IPS-15b (cell line): ENCODE data around the gene ZIC5.

Experiments
- H3K27me3 ChIP-seq: one replicate; pipeline ENCODE4 v1.6.1; 2013; ENCODE audit warnings: low read length; ENCODE audit not compliant: control insufficient read depth, insufficient read depth
- H3K36me3 ChIP-seq: one replicate; pipeline ENCODE4 v1.6.1; 2013; ENCODE audit warnings: low read length; ENCODE audit not compliant: control insufficient read depth, insufficient read depth
- H3K4me1 ChIP-seq: one replicate; pipeline ENCODE4 v1.6.1; 2013; ENCODE audit warnings: mild to moderate bottlenecking, low read length; ENCODE audit not compliant: control insufficient read depth, insufficient read depth
- H3K4me3 ChIP-seq: one replicate; pipeline ENCODE4 v1.5.1; 2013; ENCODE audit warnings: low read depth, low read length
- H3K9ac ChIP-seq: one replicate; pipeline ENCODE4 v1.6.1; 2013; ENCODE audit warnings: low read depth, mild to moderate bottlenecking, low read length
- H3K9me3 ChIP-seq: one replicate; pipeline ENCODE4 v1.6.1; 2013; ENCODE audit warnings: mild to moderate bottlenecking, low read length; ENCODE audit not compliant: control insufficient read depth, insufficient read depth

The ZIC5 gene

DNA sequence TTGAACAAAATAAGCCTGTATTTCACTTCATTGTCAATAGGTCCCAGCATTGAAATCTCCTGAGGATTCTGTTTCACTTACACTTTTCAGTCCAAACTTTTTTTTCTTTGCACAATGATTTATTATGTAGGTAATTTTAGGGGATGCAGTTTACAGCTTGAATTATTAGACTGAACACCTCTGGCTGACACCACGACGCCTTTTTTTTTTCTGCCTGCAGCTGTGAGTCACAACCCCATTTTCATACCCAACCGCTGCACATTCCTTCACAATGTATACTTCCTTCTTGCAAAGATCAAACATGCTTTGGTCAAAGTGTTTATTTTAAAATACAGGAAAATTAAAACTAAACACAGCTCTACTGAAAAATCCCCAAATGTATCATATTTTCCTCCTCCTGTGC lies 21.4 kb upstream of the ZIC5 start:
- no peaks in the 10 kb centered on the region for H3K9me3 ChIP-seq
- no peak overlapping the region for H3K4me3 ChIP-seq
- no peak overlapping the region for H3K9ac ChIP-seq
- H3K36me3 ChIP-seq: no peaks in the 10 kb centered on the region
- peaks cover 33% of the 10 kb centered on the region for H3K4me1 ChIP-seq
- peaks cover 88% of the 10 kb centered on the region for H3K27me3 ChIP-seq

DNA sequence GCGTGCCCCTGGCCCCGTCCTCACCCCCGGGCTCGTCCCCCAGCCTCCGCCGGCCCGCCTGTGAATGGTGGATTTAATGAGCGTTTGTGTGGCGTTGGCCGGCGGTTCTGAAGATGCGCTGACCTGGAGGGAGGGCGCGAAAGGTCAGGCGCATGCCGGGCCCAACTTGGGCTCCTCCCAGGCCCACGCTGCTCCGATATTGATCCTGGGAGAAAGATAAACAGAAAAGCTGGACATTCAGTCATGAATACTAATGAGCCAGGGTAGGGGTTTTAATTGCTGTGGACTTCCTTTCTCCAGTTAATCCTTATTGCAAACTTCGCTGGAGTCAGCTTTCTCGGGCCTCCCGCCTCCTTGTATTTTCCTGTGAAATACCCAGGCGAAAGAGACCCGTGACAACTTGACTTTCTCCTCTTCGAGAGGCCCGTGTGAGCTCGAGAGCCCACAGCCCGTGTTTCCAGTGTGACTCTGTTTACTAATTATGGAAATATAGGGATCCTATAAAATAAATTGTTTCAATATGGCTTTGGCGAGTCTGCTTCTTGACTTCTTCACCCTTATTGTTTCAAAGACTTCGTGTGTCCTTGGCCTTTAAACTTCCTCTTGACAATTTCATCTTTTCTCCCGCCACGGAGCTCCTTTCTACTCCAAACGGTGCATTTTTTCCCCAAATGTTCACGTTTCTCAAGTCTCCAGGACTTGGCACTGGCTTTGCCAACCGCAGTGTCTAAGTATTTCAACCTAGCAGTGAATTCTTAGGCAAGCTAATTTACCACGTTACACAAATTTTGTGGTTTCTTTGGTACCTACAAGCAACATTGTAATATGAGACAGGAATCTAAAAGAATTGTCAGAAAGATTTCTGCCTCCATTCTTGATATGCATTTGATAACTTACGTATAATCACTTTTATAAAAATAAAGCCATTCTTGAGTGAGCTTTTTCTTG lies 20.5 kb upstream of the ZIC5 start:
- Histone ChIP-seq H3K4me1 (peaks cover 37% of the 10 kb centered on the region), H3K4me3 (peak overlapping the region; percentile 75), H3K27me3 (peaks cover 96% of the 10 kb centered on the region), H3K9me3 (no peaks in the 10 kb centered on the region), H3K9ac (no peak overlapping the region), H3K36me3 (no peaks in the 10 kb centered on the region)

DNA sequence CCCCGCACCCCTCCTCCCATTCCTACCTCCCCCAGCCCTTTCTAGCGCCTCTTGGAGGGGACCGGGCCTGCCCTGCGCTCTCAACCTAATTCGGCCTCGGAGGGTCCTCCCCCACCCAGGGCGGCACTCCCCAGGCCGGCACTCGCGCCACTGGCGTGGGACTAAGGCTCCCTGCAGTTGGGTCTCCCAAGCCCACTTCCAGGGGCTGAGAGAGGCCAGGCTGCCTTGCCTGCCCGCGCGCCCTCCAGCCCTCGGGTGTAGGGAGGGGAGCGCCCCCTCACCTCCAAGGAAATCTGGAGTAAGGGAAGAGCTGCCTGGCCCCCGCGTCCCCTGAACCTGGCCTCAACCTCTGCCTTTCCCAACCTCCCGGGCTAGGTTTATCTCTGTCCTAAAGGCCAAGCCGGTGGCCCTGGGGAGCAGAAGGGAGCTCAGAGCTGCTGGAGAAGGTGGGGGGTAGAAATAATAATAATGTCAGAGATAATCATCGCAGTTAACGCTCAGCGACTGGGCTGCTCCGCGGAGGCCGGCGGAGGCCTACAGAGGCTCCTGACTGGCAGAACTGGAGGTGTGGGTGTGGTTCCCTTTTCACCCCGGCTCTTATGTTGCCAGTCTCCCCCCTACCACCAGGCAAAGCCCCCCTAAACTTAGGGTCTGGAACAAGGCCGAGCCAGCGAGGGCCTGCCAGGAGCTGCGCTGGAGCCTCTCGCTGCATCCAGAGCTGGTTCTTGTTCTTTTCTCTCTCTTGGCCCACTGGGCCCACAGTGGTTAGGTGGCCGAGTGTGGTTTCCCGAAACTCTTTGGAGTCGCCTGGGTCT lies 19.7 kb upstream of the ZIC5 start:
- H3K4me3 ChIP-seq: peak overlapping the region; percentile 75
- H3K27me3 ChIP-seq: peaks cover 100% of the 10 kb centered on the region
- no peak overlapping the region for H3K9ac ChIP-seq

DNA sequence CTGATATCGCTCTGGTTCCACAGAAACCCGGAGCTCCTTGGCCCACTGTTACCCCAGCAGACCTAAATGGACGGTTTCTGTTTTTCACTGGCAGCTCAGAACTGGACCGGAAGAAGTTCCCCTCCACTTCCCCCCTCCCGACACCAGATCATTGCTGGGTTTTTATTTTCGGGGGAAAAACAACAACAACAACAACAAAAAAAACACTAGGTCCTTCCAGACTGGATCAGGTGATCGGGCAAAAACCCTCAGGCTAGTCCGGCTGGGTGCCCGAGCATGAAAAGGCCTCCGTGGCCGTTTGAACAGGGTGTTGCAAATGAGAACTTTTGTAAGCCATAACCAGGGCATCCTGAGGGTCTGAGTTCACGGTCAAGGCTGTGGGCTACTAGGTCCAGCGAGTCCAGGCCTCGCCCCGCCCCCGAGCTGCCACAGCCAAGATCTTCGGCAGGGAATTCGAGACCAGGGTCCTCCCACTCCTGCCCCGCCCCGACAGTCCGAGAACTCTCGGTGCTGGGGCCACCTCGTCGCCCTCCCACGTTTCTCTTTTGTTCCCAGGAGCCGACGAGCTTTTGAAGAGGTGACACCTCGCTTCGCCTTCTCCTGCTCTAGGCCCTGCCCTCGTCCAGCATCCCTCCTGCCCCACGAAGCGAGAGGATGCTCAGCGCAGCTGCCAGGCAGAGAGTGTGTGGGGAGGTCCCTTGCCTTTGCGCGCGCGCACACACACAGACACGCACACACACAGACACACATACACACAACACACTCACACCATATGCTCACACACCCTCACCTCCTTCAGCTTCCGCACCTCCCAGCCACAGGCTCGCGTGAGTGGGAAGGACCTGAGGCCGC lies 18.8 kb upstream of the ZIC5 start:
- Histone ChIP-seq H3K27me3 (peaks cover 97% of the 10 kb centered on the region), H3K9me3 (no peaks in the 10 kb centered on the region), H3K36me3 (no peaks in the 10 kb centered on the region), H3K4me3 (peak overlapping the region; percentile 75), H3K4me1 (peaks cover 30% of the 10 kb centered on the region), H3K9ac (no peak overlapping the region)

More for the DNA sequence above, 19.7 kb upstream of the ZIC5 start:
- peaks cover 34% of the 10 kb centered on the region for H3K4me1 ChIP-seq
- H3K36me3 ChIP-seq: no peaks in the 10 kb centered on the region
- no peaks in the 10 kb centered on the region for H3K9me3 ChIP-seq

DNA sequence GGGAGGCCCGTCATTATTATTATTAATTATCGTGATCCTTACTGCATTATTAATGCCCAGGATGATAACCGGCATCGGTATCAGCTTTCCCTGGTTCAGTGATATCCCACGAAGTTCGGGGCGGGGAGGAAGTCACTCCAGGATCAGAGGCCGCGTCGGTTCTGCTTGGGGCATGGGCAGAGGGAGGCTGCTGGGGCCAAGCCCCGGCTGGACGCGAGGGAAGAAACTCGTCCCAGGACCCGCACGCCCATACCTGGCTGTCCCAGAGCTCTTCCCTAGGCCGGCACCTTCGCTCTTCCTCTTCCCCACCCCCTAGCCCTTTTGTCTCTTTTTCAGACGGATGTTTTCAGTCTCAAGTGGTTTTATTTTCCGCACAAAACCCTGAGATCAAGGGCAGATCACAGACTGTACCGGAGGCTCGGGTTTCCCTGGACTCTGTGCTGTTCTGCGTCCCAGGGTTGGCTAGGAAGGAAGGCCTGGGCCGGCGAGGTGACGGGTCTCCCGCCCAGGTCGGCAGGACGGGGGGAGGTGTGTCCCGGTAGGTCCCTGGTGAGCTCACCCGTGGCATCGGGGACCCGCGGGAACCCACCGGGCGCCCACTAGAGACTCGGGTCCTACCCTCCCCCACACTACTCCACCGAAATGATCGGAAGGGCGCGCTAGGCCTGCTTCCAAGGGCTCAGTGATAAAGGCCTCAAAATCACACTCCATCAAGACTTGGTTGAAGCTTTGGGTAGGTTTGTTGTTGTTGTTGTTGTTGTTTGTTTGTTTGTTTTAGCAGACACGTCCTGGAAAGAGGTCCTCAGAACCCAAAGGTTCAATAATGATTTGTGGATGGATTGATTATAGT lies 17.9 kb upstream of the ZIC5 start:
- H3K9ac ChIP-seq: no peak overlapping the region
- peaks cover 93% of the 10 kb centered on the region for H3K27me3 ChIP-seq
- peaks cover 29% of the 10 kb centered on the region for H3K4me1 ChIP-seq
- no peaks in the 10 kb centered on the region for H3K9me3 ChIP-seq
- no peaks in the 10 kb centered on the region for H3K36me3 ChIP-seq
- H3K4me3 ChIP-seq: peak overlapping the region; percentile 75

DNA sequence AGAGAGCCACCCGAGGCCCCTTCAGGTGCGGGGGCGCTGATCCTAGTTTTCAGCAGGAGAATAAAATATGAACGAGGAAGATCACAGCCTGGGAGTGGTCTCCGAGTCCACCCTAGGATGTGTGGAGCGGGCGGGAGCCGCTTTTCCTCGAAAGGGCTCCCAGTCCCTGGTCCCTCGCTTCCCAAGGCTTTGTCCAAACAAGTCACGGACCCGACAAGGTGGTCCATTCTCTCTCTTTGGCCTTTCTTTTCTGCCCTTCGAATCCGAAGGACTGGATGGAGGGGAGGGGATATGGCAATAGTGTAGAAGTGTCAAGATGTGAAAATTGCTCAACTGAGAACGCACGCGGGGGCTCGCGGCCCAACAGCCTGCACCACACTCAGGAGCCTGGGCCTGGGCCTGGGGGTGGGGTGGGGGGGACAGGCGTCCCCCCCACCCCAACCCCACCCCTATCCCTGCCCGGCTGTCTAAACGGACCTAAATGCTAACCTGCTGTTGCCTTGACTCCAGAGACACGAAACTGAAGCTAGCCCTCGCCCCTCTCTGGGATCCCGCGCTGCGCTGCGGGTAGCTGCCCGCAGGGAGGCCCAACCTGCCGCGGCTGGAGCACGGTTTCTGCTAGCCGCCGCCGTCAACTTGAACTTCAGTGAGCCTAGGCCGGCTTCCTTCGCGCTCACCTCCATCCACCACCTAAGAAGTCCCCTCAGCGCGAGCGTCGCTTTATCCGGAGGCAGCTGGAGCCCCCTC lies 17.1 kb upstream of the ZIC5 start:
- H3K9me3 ChIP-seq: no peaks in the 10 kb centered on the region
- no peak overlapping the region for H3K9ac ChIP-seq

DNA sequence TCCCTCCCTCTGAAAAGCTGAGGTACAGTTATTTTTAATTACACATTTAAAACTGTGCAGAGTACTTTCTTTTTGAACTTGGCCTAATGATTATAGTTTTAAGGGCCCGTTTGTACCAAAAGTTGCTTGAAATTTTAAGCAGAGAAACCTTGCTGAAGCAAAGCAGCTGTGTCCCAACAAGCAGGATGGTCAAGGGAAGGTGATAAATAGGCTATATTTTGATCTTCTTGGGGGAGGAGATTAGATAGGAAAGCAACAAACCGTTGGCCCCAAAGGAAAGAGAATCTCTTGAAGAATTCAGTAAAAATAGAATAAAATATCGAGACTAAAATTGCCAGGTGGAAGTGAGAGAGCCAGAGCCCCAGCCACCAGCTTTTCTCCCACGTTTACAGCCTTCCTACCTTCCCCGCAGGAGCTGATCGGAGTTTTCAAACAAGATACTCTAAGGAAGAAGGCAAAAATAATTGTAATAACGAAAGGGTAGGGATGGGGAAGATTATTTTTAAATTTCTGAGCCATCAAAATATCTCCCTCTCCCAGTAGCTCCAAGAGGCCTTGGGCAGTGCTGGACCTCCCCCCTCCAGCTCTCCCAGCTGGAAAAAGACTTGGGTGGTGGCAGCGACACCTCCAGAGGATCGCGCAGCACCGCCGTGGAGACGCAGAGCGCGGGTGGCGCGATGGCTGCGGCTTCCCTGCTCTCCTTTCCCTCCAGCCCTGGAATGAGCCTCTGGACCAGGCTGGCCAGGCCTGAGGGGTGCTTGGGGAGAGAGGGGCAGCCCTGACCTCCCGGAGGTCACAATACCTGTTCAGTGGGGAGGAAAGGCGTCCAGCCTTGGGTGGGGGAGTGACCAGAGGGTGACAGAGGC lies 15.8 kb upstream of the ZIC5 start:
- no peaks in the 10 kb centered on the region for H3K36me3 ChIP-seq
- no peaks in the 10 kb centered on the region for H3K9me3 ChIP-seq
- H3K4me1 ChIP-seq: peaks cover 29% of the 10 kb centered on the region
- no peak overlapping the region for H3K9ac ChIP-seq
- H3K27me3 ChIP-seq: peaks cover 93% of the 10 kb centered on the region
- H3K4me3 ChIP-seq: peak overlapping the region; percentile 43

More for the DNA sequence above, 17.1 kb upstream of the ZIC5 start:
- no peaks in the 10 kb centered on the region for H3K36me3 ChIP-seq
- H3K27me3 ChIP-seq: peaks cover 93% of the 10 kb centered on the region
- H3K4me3 ChIP-seq: peak overlapping the region; percentile 75
- peaks cover 26% of the 10 kb centered on the region for H3K4me1 ChIP-seq

DNA sequence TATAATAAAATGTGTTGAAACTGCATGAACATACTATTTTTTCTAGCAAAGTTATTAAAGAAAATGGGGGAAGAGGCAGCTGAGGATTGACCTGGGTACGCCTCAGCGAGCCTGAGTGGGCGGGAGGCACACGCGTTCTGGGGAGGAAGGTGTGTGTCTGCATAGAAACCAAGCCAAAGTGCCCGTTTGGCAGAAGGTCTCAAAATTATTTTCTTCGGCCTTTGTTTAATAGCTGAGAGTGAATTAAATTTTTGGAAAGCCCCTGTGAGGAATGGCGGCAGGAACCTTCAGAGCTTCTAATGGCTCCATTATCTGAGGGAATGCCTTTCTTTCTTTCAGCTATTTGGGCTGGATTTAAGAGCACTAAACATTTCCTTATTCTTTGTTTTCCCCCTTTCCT lies 15.2 kb upstream of the ZIC5 start:
- Histone ChIP-seq H3K9me3 (no peaks in the 10 kb centered on the region), H3K27me3 (peaks cover 87% of the 10 kb centered on the region), H3K36me3 (no peaks in the 10 kb centered on the region), H3K9ac (no peak overlapping the region), H3K4me1 (peaks cover 26% of the 10 kb centered on the region), H3K4me3 (peak overlapping the region; percentile 20)

DNA sequence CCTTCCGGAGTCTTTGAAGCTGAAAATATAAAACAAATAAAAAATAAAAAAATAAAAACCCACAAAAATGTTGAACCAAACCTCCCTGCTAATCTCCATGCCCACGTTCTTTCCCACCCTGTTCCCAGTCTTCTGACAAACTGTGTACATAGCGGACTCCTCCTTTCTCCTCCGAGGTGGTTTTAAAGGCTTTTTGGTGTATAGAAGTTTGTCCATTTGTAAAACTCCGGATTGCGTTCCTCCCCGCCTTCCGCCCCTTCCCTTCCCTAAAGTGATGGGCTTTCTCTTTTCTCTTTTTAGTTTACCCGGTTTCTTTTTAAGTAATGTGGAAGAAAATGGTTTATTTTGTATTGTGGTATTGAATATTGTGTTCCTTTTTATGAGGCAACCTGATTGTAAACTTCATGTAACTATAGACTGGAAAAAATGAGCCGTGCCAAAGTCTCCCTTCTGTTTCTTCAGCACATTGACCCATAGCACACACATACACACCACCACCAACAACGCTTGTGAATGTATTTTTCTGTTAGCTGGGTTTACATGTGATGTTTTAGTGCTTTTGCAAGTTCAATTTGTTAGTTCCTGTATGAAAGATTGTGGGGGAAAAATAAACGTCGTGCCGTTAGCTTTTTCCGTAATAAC lies 14.4 kb upstream of the ZIC5 start:
- no peaks in the 10 kb centered on the region for H3K36me3 ChIP-seq

More for the DNA sequence above, 14.4 kb upstream of the ZIC5 start:
- Histone ChIP-seq H3K4me3 (peak overlapping the region; percentile 16), H3K4me1 (peaks cover 26% of the 10 kb centered on the region), H3K9ac (no peak overlapping the region), H3K9me3 (no peaks in the 10 kb centered on the region), H3K27me3 (peaks cover 80% of the 10 kb centered on the region)
